Transverse colon (tissue), 3 donors: ENCODE measurements around the gene PARVA.

Experiments
- POLR2A ChIP-seq: fragments of 450-650 bp; IDR thresholded peaks from one replicate; pipeline ENCODE4 v1.6.1; 2016; ENCODE audit warnings: antibody characterized with exemption, mild to moderate bottlenecking, moderate library complexity
- TF ChIP-seq, protein P1 (sequence below), 5 experiments: fragments of 200-600 bp in 3 of 5; fragments of 450-650 bp in 2 of 5; sonication (generic) in 3 of 5; IDR thresholded peaks; 1 replicate in 2 of 5; 2 replicates in 3 of 5; pipeline ENCODE4 v1.5.1; 2016 to 2017; ENCODE audit warnings: antibody characterized with exemption in 5 of 5, inconsistent platforms in 3 of 5, mild to moderate bottlenecking in 2 of 5, moderate library complexity in 1 of 5

DNA sequence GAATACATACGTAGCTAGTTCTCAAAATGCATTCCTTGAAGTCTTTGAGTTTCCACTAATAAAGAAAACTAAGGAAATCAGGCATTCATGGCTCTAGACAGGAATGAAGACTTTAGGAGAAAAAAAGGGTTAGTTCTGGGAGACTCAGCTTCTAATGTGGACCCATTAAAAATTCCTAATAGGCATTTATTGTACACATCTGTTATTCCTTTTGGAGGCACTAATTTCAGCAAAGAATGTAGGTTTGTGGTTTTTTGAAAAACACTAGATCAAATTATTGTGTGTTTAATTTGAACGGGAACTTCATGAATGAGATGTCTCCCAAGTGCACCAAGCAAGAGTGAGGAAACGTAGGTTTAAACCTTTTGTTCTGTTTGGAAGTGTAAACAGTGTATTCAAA, 42.7 kb downstream of the PARVA start:
- TF ChIP-seq, protein P1, sequence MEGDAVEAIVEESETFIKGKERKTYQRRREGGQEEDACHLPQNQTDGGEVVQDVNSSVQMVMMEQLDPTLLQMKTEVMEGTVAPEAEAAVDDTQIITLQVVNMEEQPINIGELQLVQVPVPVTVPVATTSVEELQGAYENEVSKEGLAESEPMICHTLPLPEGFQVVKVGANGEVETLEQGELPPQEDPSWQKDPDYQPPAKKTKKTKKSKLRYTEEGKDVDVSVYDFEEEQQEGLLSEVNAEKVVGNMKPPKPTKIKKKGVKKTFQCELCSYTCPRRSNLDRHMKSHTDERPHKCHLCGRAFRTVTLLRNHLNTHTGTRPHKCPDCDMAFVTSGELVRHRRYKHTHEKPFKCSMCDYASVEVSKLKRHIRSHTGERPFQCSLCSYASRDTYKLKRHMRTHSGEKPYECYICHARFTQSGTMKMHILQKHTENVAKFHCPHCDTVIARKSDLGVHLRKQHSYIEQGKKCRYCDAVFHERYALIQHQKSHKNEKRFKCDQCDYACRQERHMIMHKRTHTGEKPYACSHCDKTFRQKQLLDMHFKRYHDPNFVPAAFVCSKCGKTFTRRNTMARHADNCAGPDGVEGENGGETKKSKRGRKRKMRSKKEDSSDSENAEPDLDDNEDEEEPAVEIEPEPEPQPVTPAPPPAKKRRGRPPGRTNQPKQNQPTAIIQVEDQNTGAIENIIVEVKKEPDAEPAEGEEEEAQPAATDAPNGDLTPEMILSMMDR (IDR thresholded peaks at IDR 0.05), result no peak
- TF ChIP-seq POLR2A, result no peak
